Dedifferentiated amniotic fluid mesenchymal stem cell (primary cell): ENCODE data around the gene KRTAP5-8.
"Not testable (repeated sequence)": the region's sequence is repeated elsewhere in the genome, so short reads cannot be mapped to it uniquely, and the experiment has no call there.

Source experiments
- DNase-seq: peaks from one replicate; pipeline ENCODE4 v3.0.0-alpha.2; 2016; ENCODE audit errors: extremely low spot score

KRTAP5-8 gene

DNA sequence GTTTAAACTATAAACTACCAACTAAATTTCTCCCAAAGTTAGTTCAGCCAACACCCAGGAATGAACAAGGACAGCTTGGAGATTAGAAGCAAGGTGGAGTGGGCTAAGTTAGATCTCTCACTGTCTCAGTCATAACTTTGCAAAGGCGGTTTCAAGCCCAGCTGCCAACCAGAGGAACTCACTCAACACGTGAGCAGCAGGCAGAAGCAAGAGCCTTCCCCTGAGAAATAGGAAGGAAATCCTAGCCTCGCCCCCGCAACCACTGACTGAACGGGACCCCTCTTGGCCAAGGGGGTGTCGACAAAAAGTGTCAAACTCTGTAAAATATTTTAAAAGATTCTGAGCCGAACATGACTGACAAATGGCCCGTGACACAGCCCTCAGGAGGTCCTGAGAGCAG is 6.0 kb downstream of the KRTAP5-8 start:
- no peak for DNase-seq

DNA sequence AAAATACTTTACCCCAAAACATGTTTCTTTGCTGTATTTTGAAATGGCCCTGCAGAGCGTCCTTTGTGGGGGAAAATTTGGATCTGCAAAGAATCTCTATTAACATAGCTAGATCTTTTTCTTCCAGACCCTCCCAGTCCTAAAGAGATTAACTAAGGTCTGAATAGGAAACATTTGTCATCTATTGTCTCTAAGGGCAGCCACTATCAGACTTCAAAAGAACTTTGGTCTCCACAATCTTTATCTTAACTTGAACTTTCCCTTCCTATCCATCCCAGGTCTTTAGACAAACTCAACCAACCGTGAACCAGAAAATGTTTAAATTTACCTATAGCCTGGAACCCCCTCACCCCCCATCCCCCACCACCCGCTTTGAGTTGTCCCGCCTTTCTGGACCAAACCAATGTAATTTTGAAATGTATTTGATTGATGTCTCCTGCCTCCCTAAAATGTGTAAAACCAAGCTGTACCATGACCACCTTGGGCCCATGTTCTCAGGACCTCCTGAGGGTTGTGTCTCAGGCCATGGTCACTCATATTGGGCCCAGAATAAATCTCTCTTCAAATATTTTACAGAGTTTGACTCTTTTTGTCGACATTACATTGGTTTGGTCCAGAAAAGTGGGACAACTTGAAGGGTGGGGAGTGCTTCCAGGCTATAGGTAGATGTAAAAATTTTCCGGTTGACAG is 6.8 kb downstream of the KRTAP5-8 start:
- DNase-seq: no peak

DNA sequence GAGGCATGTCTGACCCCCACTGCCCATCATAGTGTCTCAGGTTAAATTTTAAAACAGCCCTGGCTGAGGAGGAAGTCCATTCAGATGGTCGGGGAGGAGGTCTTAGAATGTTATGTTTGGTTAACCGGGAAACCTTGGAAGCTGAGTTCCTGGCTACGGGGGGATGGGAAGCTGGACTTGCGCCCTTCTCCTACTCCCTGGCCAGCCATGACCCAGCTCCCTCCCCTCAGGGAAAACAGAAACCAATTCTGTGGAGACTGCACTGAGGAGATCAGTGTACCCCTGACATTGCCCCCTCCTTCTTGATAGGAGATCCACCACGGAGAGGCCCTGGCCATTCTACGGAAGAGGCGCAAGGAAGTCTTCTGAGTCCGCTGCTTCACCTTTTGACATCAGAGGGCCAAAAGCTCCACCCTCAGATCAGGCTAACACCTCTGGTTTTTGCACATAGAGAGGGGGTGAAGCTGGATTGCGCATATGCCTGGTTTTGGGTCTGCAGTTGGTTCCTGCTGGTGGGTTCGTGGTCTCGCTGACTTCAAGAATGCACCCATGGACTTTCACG is 7.7 kb downstream of the KRTAP5-8 start:
- no peak for DNase-seq

DNA sequence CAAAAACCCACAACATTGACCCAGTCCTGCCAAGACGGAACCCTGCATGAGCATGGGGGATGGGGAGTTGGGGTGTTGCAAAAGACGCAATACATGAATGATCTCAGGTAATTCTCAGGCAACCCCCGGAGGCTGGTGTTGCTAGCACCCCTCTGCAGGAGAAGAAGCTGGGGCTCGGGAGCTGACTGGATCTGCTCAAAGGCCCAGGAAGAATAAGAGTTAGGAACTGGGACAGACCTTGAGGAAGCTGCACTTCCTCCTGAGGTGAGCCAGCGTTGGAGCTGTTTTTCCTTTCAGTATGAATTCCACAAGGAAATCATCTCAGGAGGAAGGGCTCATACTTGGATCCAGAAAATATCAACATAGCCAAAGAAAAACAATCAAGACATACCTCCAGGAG is 10.3 kb downstream of the KRTAP5-8 start, which contains the start of gene KRTAP5-9:
Gene KRTAP5-9, plus strand, starts transcription at position 301 of the 400 bp plus-strand sequence. CDS start 238 bp downstream, outside the sequence.
- DNase-seq: no peak

DNA sequence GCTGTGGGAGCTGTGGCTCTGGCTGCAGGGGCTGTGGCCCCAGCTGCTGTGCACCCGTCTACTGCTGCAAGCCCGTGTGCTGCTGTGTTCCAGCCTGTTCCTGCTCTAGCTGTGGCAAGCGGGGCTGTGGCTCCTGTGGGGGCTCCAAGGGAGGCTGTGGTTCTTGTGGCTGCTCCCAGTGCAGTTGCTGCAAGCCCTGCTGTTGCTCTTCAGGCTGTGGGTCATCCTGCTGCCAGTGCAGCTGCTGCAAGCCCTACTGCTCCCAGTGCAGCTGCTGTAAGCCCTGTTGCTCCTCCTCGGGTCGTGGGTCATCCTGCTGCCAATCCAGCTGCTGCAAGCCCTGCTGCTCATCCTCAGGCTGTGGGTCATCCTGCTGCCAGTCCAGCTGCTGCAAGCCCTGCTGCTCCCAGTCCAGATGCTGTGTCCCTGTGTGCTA is 10.9 kb downstream of the KRTAP5-8 start:
- no peak for DNase-seq

DNA sequence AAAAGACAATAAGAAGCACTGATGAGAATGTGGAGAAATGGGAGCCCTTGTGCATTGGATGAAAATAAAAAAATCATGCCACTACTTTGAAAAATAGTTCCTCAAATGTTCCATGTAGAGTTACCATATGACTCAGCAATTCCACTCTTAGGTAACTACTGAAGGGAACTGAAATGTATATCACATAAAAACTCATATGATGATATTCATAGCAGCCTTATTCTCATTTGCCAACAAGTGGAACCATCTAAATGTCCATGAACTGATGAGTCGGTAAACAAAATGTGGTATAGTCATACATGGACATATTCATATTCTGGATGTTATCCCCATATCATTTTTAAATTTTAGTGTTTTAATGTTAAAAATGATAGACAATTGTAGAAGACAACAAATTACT is 13.9 kb downstream of the KRTAP5-8 start:
- no peak for DNase-seq

DNA sequence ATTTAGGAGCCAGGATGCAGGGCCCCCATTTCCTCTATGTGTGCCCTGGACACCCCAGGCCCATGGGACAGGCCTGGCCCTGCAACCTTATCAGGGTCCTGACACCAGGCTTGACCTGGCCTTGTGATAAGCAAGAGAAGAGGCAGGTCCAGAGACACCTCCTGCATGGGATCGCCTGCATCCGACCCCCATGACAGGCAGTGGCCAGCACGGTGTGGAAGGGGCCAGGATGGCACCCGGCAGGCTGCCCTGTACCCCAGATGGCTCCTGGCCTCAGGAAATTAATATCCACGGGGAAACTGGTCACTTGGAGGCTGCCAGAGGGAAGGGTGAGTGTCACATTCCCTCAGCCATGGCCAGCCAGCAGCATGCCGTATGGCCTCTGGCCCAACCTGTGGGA is 17.2 kb downstream of the KRTAP5-8 start:
- no peak for DNase-seq

DNA sequence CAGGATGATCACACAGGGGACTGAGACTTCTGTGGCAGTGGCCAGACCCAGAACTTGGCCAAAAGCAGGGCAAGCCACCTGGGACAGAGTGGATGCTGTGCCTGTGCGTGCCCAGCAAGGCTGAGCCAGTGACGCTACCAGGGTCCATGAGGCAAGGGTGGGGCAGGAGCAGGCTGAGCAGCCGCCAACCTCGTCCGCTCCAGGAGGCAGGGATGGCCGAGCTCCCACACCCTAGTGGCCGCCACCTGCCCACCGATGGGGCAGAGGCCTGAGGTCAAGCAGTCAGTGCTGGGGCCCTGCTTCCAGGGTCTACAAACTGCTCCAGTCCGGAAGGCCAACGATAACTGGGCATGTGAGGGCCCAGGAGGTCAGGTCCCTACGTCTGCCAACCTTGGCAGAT is 17.7 kb downstream of the KRTAP5-8 start:
- no peak for DNase-seq

DNA sequence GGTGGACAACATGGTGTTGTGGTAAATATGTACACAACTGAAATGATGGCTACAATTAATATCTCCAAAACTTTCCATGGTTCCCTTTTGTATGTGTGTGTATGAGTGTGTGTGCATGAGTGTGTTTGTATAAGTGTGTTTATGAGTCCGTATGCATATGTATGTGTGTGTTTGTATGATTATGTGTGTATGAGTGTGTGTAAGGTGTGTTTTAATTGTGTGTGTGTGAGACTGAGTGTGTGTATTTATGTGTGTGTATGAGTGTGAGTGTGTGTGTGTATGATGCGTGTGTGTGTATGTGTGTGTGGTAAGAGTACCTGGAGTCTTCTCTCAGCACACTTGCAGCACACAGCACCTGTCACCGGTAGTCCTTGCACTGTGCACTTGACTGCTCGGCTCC is 18.2 kb downstream of the KRTAP5-8 start:
- DNase-seq: no peak

DNA sequence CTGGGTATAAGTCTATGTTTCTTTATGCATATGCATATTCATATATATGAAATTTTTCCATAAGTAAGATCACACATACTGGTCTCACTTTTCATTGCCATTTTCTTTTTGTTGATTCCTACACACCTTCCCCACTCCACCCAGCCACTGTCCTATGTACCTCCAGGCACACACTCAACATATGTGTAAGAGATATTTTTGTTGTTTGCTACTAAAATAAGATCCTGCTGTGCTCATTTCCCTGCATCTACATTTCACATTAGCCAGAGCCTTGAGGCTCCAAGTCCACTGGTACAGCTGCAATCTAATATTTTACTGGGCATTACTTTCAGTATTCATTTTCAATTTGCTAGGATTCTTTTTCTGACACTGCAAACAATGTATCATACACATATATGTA is 19.4 kb downstream of the KRTAP5-8 start:
- DNase-seq: no peak

DNA sequence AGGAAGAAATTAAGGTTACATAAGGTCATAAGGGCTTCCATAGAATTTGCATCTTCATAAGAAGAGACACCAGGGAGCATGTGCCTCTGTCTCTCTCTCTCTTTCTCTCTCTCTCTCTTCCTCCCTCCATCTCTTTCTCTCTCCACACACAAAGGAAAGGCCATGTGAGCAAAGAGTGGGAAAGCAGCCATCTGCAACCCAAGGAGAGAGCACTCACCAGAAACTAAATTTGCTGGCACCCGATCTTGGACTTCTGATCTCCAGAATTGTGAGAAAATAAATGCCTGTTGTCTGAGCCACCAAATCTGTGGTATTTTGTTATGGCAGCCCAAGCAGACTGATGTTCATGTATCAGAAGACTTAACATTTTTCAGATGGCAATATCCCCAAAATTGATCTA is 21.2 kb downstream of the KRTAP5-8 start:
- no peak for DNase-seq

DNA sequence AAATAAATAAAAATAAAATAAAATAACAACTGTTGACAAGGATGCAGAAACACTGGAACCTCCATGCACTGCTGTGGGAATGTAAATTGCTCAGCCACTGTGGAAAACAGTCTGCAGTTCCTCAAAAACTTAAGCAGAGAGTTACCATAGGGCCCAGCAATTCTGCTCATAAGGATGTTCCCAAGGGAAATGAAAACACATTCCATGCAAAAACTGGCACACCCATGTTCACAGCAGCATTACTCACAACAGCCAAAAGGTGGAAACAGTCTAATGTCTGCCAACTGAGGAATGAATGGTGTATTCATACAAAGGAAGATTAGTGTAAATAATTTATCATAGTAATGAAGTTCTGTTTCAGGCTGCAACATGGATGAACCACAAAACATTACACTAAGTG is 24.3 kb downstream of the KRTAP5-8 start:
- DNase-seq: no peak

DNA sequence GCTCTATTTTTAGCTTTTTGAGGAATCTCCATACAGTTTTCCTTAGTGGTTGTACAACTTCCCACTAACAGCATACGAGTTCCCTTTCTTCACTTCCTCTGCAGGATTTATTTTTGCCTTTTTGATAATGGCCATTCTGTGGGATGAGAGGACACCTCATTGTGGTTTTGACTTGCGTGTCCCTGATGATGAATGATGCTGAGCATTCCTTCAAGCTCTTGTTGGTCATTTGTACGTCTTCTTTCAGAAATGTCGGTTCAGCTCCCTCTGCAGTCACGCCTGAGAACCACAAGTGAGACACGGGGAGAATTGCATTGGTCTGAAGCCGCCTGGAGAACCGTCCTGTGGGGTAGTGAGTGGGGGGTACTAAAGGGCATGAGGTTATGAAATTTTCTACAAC is 25.6 kb downstream of the KRTAP5-8 start:
- no peak for DNase-seq

DNA sequence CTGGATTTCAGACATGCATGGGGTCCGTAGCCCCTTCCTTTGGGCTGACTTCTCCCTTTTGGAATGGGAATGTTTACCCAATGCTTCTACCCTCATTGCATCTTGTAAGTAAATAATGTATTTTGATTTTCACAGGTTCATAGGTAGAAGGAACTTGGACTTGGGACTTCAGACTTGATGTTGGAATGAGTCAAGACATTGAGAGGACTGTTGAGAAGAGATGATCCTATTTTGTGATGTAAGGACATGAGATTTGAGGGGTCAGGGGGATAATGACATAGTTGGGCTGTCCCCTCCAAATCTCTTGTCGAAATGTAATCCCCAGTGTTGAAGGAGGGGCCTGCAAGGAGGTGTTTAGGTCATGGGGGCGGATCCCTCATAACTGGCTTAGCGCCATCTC is 26.6 kb downstream of the KRTAP5-8 start:
- DNase-seq: no peak

DNA sequence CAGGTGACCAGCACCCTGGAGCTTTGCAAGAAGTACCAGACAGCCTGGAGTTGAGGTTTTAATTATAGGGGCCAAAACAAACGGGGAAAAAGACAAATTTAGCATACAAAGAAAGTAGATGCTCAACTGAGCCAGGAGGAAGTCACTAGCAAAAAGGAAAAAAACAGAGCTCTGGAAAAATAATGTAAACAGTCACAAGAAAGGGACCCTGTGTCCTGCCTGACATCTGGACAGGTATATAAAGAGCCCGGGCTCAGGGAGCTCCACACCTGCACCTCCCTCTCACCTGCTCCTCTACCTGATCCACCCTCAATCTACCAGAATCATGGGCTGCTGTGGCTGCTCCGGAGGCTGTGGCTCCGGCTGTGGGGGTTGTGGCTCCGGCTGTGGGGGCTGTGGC is 27.4 kb downstream of the KRTAP5-8 start, which contains the start of gene KRTAP5-10:
Gene KRTAP5-10, plus strand, starts transcription at position 301 of the 400 bp plus-strand sequence. Its CDS starts 25 bp downstream, at position 326.
- DNase-seq: no peak

DNA sequence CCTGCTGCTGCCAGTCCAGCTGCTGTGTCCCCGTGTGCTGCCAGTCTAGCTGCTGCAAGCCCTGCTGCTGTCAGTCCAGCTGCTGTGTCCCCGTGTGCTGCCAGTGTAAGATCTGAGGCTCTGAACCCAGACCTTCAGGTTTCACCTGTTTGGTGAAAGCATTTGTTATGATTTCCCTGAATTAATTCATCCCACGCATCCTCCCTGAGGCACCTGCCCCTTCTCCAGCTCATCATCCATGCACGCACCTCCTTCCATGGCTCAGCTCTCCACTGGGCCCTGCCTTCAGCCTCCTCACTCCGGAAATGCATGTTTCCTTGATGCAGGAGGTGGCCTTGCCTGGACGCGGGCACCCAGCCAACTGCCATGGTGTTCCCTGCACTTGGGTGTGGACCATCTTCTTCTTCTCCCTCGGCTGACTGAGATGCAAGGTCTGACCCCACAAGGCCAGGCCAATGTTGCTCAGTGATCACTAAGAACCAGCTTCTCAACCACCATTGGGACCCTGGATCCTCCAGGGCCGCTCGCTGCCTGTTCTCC is 28.3 kb downstream of the KRTAP5-8 start:
- DNase-seq: no peak

DNA sequence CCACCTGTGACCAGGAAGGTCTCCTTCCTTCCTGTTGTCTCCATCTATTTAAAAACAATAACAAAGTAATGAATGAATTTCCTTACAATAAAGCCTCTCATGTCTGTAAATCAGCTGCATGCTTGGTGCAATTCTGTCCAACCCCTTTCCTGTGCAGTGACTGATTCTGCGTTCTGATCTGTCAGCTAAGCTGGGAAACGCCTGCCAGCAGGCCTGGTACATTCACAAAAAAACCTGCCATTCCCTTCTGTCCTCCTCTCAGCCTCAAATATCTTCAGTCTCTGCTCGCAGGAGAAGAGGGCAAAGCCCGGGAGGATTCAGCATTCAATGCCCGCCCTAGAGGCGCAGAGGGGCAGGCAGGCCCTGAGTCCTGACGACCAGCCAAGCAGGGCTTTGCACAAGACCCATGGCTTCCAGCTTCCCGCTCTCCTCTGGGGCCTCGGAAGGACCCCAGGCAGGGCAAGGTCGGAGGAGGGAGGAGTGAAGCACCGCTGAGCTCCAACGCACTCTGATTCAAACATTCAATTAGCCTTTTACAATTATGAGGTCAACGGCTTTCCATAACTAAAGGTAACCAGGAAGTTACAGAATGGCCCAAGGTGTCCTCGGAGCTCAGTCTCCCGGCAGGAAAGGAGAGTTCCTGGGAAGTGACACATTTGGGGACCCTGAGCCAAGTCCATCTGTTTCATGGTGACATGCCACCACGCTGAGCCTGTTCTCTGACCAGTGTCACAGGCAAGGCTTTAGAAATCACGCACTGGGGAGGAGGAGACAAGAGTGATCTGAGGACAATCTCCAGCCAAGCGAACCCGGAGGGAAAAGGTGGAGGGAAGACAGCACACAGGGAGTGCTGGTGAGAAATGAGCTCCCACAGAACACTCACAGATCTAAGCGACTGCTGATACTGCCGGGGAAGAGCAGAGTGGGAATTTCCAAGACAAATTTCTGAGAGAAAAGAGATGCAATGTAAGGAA is 29.1 kb downstream of the KRTAP5-8 start:
- not testable (repeated sequence) for DNase-seq

DNA sequence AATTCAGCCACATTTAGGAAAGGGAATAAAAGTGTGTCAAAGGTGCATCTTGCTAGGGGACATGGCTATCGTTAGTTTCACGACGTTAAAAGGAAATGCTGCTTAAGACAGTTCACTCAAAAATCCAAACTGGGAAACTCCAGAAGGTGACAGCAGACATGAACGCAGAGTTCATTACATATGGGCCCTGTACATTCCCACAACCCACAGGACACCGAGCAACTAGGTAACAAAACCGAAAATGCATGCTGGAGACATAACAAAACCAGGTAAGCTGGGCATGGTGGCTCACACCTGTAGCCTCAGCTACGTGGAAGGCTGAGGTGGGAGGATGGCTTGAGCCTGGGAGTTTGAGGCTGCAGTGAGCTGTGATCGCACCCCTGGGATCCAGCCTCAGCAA is 29.8 kb downstream of the KRTAP5-8 start:
- not testable (repeated sequence) for DNase-seq

DNA sequence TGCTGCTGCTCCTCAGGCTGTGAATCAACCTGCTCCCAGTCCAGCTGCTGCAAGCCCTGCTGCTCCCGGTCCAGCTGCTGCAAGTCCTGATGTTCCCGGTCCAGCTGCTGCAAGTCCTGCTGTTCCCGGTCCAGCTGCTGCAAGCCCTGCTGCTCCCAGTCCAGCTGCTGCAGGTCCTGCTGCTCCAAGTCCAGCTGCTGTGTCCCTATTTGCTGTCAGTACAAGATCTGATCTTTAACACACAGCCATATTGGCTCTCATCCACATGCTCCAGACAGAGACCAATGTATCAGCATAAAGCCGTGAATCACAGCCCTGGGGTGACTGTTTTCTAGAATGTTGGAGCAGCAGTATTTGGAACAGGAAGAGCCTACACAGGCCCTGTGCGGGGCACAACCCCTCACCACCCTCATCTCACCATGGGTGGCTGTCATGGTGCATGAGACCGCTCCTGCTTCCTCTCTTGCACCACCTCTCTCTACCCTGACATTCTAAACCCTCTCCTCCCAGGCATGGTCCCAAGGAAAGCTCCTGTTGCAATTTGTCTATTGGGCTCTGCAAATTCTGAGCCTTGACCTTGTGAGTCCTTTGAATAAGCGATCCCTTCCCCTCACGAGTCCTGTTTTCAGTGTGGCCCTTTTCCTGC is 31.0 kb downstream of the KRTAP5-8 start:
- DNase-seq: no peak

DNA sequence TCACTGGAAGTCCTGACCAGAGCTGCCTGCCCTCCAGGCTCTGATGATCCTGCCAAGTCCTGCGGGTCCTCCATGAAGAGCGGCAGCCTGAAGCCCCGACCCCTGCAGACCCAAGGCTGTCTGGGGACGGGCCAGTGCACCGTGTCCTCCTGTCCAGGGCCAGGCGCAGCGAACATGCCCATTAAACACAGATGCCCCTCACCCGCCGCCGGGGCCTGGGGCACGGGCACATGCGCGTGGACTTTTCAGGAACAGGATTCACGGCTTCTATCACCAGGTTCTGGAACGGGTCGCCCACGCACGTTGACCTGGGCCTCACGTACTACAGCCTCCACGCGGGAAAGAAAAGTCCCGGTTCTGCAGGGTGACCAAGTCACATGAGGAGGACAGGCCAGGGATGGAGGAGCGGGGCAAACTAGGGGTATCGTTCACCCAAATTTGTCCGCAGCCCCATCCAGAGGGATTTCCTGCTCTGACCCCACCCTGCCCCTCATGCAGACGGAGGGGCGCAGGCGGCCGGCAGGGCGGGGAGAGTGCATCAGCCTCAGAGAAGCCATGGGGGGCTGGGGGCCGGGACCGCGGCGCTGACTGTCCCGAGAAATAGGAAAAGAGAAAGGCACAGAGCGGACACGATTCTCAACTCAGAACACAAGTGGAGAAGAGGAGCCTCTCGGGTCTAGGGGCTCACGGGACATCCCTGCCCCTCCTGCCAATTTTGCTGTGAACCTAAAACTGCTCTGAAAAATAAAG is 33.5 kb downstream of the KRTAP5-8 start:
- DNase-seq: not testable (repeated sequence)

DNA sequence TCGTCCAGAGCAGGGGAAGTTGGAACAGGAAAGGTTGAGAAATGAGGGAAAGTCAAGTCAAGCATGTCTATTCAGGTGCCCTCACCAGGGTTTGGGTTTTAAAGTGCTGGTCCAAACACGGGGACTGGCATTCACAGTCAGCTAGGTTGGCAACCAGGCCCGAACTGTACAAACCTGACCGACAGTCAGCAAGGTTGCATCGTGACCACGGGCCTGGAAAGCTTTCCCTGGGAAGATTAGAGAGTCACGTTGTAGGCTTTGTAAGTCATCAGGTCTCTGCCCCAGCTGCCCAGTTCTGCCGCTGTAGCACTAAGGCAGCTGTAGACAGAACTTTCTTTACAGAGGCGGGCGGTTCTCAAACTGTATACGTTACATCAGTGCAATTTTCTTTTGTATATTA is 35.0 kb downstream of the KRTAP5-8 start:
- no peak for DNase-seq
